ENCODE data around the gene PVRIG.
"Not testable (repeated sequence)": the region's sequence is repeated elsewhere in the genome, so short reads cannot be mapped to it uniquely, and the experiment has no call there.

DNA sequence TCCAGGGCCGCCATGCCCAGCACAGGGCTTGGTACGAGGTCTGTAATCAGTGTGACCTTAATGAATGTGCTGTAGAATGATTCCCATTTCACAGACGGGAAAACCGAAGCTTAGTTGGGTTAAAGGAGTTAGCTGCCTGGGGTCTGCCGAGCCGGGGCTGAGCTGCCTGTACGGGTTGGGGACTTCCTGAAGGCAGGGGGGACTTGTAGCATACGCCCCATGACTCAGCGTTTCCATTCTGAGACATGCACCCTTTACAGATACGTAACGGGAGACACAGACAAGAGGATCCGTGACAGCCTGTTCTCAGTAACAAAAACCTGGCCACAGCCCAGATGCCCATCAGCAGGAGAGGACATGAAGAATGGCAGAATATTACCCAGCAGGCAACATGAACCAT lies 23.6 kb downstream of the PVRIG start:
- TF ChIP-seq TAF1 (IDR thresholded peaks at IDR 0.05; ENCODE audit: low read depth, low read length); POLR2A (IDR thresholded peaks at IDR 0.05; ENCODE audit: low read depth, low read length); POLR2AphosphoS5 (IDR thresholded peaks at IDR 0.05; ENCODE audit: low read depth, low read length); PAX5 (IDR thresholded peaks at IDR 0.05; ENCODE audit: insufficient read depth, low read length, severe bottlenecking); SPI1 (IDR thresholded peaks at IDR 0.05; ENCODE audit: low read depth, low read length): not testable (repeated sequence)

Data from GM12891 (cell line).